NCI-H1092 treated with DMSO at 0.1 percent for 48 hours (cell line): Measurements from ENCODE around the gene MAPK11.

Experiments
- DNase-seq: peaks from one replicate; lab custom pipeline; 2025; lab: John Stamatoyannopoulos, UW

Gene MAPK11

GRCh38 chr22:50260801-50261614 is 9.2 kb downstream of the MAPK11 start:
- no peak for DNase-seq

DNA sequence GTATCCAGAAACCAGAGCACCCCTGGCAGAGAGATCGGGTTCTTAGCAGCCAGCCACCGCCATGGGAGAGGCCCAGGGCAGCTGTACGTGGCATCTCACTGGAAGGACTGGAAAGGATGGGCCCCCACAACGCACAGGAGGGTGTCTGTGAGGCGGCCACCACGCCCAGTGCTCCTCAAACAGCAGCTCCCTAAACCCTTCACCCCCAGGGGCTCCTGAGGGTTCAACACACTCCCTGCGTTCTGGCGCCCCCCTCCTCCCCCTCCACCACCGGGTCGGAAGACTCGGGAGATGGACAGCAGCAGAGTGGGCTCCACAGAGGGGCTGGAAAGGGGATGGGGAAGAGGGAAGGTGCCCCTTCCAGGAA is 9.8 kb downstream of the MAPK11 start:
- no peak for DNase-seq

DNA sequence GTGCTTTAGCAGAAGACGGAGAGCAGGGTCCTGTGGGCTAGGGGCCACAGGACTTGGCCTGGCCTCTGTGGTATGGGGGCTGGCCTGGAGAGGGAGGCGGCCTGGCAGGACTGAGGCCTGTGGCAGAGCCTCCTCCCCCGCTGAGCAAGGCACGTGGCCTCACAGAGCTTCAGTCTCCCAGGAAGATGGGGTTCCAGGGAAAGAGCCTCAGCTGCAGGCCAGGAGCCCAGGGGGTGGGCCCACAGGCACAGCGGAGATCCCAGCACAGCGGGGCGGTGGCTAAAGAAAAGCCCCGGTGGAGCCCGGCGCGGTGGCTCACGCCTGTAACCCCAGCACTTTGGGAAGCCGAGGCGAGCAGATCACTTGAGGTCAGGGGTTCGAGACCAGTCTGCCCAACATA is 10.9 kb downstream of the MAPK11 start:
- no peak for DNase-seq

DNA sequence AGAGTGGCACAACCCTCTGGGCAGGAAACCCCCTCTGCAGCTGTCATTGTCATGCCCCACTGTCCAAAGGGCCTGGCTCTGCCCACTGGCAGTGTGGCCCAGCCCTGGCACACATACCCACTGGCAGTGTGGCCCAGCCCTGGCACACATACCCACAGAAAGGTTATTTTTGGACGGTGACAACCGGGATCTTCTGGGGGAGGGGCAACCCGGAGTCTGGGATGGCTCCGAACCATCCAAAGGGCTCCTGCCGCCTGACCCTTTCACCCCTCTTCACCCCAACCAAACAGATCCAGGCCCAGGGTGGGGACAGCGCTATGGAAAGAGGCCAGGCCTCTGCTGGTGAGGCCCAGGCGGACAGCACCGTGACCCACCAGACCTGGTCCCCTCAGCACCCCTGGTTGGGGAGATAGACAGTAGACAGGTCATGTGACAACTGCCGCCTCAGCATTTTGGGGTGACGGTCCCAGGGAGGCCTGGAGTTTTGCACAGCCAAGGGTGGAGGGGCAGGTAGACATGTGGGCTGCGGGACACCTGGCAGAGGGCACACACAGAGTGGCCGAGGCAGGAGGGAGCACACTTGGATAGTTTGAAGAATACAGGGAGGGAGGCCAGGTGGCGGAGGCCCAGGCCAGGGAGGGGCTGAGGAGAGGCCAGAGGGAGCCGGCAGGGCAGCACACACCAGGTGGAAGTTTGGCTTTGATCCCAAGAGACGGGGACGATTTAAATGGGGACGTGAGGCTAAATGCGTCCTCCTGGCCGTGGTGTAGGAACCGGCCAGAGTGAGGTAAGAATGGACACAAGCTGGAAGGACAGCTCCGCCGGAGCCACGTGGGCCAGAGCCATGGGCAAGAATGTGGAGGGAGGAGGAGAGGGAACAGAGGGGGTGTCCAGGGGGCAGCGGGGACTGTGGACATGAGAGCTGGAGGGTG is 11.6 kb downstream of the MAPK11 start:
- no peak for DNase-seq

- DNase-seq = no peak
Observed at GRCh38 chr22:50257451-50258360, 12.5 kb downstream of the MAPK11 start.

DNA sequence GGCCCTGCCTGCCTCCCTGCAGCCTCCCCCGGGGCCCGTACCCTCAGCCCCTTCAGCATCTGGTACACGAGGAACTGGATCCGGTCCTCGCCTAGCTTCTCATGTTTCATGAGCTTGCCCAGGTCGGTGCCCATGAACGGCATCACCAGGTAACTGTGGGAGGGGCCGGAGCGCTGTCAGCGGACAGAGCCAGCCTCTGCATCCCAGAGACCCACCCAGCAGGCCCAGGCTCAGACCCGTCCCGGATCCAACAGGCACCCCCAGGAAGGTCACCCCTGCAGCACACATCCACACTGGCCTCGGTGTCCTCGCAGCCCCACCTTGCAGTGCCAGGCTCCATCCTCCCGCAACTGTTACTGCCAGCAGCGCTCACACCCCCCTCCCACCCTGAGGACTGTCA is 13.1 kb downstream of the MAPK11 start:
- no peak for DNase-seq

DNA sequence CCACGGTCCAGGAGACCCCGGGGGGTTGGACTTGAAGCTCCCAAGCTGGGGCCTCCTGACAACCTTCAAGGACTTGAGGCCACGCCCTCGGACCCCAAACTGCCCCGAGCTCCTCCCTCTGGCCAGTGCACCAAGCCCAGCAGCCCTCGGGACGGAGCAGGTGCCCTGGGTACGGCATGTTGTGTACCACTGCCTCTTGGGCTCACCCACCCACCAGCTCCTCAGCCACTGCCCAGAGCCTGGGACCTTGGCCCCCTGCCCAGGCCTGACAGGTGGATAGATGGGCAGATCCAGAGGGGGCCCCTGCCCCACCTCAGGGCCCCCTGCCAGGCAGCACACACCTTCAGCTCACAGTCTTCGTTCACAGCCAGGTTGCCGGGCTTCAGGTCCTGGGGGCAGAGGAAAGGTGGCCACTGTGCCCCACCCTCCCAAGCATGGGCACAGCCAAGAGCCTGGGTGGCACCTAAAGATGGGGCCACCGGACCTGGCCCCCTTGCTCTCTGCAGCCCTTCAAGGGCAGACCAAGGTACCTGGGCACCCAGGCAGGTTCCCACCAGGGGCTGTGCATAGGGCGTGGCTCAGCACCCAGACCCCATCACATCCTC is 13.8 kb downstream of the MAPK11 start:
- no peak for DNase-seq

- DNase-seq = no peak
Observed at GRCh38 chr22:50255607-50256006, 14.6 kb downstream of the MAPK11 start.

- no peak for DNase-seq
Observed at GRCh38 chr22:50255099-50255498, 15.1 kb downstream of the MAPK11 start.

- no peak for DNase-seq
Observed at GRCh38 chr22:50253941-50254340, 16.2 kb downstream of the MAPK11 start.

DNA sequence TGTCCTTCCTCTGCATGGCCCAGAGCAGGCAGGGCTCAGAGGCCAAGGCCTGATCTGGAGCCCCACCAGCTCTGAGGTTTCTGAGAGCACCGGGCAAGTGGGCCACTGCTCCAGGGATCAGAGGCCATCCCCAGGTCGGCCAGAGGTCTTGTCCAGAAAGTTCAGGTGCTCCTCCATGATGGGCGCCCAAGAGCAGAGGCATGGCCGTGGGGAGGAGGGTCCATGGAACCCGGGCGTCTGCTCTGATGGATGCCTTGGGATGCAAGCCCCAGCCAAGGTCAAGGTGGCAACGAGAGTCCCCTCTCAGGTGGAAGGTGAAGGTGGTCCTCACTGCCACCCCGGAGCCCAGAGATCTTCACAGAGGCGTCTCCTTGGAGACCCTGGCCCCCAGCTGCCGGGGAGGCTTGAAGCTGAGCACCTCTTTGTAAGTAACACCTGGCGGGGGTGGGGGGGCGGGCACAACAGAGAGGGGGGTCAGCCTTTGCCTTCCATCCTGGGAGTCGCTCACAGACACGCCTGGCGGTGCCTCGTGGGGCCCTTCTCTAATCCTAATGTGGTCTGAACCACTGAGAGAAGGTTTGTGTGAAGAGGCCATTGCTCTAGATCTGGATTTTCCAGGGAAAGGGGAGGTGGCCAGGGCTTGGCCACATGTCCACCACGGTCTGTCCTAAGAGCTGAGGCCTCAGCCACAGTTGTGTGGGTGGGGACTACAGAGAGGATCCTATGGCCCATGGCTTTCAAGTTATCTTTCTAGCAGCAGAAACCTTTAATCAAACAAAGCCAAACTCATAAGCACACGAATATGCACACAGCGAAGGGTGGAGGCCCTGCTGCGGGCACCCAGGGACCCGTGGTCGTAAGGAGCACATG is 16.9 kb downstream of the MAPK11 start:
- DNase-seq = no peak

DNA sequence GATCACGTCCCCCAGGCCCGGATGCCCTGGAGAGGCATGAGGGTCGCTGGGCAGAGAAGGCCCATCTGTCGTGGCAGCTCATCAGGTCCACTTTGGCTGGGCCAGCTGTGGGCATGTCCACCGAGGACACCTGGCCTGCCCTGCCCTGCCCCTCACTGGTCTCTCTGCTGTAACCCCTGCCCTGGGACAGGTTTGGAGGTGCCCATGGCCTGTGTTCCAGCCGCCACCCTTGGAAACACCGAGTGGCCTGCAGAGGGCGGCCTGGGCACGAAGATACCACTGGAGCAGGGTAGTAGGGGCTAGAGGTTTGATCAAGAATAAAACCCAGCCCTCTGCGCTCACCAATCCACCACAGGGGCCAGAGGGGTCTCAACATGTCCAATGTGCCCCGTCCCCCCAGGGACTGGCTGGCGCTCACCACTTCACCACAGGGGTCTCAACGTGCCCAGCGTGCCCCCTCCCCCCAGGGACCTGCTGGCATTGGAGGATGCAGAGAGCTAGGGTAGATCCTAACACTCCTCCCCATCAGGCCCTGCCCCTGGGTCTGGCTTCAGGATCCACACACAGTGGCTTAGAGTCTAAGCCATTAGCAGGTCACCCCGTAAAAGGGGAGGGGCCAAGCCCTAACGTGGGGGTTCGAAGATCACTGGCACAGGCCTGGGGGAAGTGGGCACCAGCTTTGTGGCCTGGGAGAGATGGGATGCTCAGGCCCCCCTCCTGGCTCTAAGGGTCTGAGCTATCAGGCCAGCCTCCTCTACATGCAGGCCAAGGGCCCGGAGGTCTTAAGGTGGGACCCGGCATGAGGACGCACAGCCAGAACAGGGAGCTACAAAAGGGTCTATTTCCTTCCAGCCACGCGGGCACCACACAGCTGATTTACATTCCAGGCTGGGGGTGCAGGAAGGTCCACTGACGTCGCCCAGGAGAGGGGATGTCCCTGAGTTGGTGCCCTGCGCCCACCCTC is 17.8 kb downstream of the MAPK11 start:
- DNase-seq = no peak

GRCh38 chr22:50251477-50252081 is 18.6 kb downstream of the MAPK11 start:
- no peak for DNase-seq

GRCh38 chr22:50250555-50251476 is 19.4 kb downstream of the MAPK11 start, which contains the start of gene HDAC10:
TSS of gene HDAC10 (minus strand) at chr22:50251265. CDS start at chr22:50251032, 233 bp downstream.
- DNase-seq = peak; percentile 11

GRCh38 chr22:50250249-50250554 is 20.0 kb downstream of the MAPK11 start:
- no peak for DNase-seq

DNA sequence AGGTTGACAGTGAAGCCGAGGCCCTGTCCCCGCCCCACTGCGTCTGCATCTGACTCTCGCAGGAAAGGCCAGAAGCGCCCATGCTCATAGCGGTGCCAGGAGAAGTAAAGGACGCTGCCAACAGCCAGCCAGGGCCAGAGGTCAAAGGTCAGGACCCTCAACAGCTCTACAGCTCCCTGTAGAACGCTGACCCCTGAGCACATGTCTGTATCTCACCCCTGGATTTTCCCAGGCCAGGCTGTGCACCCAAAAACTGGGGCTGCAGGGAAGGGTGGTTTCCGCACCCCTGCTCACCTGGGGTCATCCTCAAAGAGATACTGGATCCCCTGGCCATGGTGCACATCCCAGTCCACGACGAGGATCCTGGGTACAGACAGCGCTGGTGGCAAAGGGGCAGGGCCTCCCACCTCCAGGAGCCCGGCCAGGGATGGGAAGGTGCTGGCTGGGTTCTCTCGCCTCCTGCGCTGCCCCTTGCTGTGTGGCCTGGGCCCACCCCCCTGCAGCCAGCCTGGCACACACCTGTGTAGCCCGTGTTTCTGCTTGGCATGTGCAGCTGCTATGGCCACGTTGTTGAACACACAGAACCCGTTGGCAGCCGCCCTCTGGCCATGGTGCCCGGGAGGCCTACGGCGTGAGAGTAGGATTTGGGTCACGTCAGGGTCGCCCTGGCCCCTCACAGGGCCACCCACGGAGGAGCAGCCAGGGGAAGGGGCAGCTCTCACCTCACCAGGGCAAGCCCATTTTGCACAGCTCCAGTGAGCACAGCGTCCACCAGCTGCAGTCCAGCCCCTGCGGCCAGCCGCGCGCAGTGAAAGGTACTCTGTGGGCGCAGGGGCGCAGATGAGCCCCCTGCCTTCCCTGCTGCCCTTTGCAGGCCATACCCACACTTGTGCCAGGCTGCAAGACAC is 20.6 kb downstream of the MAPK11 start:
- DNase-seq = no peak
